PC-3 (cell line): Measurements from ENCODE around the gene TMEM178B.

ENCODE experiments used
- CTCF ChIP-seq: fragments of 300-600 bp; sonication (generic); conservative IDR thresholded peaks from 2 replicates; pipeline ENCODE4 v1.5.1; 2017; ENCODE audit warnings: antibody characterized with exemption, low read depth, mild to moderate bottlenecking, low read length
- EZH2 ChIP-seq: fragments of 300-600 bp; sonication (generic); IDR thresholded peaks from one replicate; pipeline ENCODE4 v1.6.1; 2017; ENCODE audit warnings: antibody characterized with exemption, mild to moderate bottlenecking, low read length; ENCODE audit not compliant: unreplicated experiment
- EZH2phosphoT487 ChIP-seq: fragments of 300-600 bp; sonication (generic); IDR thresholded peaks from 2 replicates; pipeline ENCODE4 v1.6.1; 2018; ENCODE audit warnings: mild to moderate bottlenecking, antibody characterized with exemption, low read length, borderline replicate concordance

DNA sequence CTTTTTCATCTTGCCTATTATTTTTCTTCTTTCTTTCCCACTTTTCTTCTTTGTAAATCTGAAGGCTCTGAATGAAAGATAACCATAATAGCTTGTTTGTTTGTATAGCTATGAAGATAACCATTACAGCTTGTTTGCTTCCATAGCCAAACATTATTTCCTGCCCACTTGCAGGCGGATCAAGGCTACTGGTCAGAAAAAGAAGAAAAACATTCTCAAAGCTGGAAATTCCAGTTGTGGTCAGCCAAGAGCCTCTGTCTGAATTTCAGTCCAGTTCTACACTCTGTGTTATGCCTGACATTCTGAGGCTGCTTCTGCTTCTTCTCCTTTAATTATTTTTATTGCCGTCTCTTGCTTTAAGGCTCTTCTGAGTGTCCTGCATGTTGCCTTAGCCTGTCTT is 48.9 kb downstream of the TMEM178B start:
- TF ChIP-seq CTCF: no peak
- TF ChIP-seq EZH2phosphoT487: no peak
- TF ChIP-seq EZH2: no peak
